NB4 (cell line): ENCODE measurements around the gene ASAP2.

Experiments used
- DNase-seq: peaks from one replicate; pipeline ENCODE4 v3.0.0; 2010; ENCODE audit warnings: low read depth
- H3K4me3 ChIP-seq: one replicate; pipeline ENCODE4 v1.5.1; 2011; ENCODE audit warnings: mild to moderate bottlenecking, low read depth, low read length, moderate library complexity
- MAX ChIP-seq: IDR thresholded peaks from 2 replicates; pipeline ENCODE4 v1.6.1; 2011; ENCODE audit warnings: low read depth, low read length
- MYC ChIP-seq: IDR thresholded peaks from 2 replicates; pipeline ENCODE4 v1.6.1; 2011; ENCODE audit warnings: low read depth, low read length
- POLR2A ChIP-seq: IDR thresholded peaks from 2 replicates; pipeline ENCODE4 v1.6.1; 2011; ENCODE audit warnings: mild to moderate bottlenecking; ENCODE audit not compliant: insufficient read length; ENCODE audit errors: extremely low read depth
- TF ChIP-seq, protein P1 (sequence below): IDR thresholded peaks from one replicate; pipeline ENCODE4 v1.5.1; 2012; ENCODE audit warnings: low read depth, low read length

Gene ASAP2

DNA sequence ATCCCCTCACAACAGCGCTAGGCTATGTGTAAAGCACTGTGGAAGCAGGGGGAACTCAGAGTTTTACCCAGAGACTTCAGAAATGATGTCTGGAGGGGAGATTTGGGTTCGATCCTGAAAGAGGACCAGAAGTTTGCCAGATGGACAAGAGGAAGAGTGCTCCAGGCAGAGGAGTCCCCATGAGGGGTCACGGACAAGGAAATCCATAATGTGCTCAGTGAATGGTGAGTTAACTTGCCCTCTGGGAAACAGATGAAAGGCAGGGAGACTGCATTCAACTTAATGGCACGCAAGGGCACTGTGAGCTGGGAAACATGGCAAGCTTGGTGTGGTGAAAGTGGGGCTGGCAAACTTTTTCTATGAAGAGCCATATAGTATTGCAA is 6.0 kb upstream of the ASAP2 start:
- H3K4me3 ChIP-seq: no peak overlapping the region
- TF ChIP-seq, protein P1, sequence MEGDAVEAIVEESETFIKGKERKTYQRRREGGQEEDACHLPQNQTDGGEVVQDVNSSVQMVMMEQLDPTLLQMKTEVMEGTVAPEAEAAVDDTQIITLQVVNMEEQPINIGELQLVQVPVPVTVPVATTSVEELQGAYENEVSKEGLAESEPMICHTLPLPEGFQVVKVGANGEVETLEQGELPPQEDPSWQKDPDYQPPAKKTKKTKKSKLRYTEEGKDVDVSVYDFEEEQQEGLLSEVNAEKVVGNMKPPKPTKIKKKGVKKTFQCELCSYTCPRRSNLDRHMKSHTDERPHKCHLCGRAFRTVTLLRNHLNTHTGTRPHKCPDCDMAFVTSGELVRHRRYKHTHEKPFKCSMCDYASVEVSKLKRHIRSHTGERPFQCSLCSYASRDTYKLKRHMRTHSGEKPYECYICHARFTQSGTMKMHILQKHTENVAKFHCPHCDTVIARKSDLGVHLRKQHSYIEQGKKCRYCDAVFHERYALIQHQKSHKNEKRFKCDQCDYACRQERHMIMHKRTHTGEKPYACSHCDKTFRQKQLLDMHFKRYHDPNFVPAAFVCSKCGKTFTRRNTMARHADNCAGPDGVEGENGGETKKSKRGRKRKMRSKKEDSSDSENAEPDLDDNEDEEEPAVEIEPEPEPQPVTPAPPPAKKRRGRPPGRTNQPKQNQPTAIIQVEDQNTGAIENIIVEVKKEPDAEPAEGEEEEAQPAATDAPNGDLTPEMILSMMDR: no peak
- TF ChIP-seq MYC: no peak
- no peak for DNase-seq

DNA sequence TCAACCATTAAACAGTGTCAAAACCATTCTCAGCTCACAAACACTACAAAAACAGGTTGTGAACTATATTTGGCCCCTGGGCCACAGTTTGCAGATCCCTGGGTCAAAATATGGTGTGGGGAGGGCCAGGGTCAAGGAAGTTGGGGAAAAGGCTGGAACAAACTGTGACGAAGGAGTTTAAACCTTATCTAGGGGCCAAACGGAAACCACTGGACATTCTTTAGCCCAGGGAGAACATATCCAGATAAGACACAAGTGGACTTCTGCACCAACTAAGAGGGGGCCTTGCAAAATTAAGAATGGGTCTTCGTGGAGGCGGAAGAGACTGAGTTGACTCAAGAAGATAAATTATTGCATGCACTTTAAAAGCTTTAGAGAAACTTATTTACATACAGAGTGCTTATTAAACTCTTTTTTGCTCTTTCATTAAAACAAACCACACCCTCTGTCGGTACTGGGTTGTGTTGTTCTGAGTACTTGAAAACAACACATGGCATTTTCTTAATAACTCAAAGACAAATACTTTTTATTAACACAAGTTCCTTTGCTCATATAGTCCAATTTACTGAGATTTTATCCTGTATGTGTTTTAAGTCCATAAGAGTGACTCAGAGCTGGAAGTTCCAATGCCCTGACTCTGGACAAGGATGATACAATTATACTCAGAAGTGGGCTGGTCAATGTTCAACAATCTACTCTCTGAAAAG is 5.3 kb upstream of the ASAP2 start:
- H3K4me3 ChIP-seq: no peak overlapping the region
- no peak for DNase-seq
- TF ChIP-seq MYC: no peak
- no peak for TF ChIP-seq MAX
- TF ChIP-seq, protein P1: no peak
- TF ChIP-seq POLR2A: no peak

- TF ChIP-seq, protein P1: no peak
- TF ChIP-seq MAX (no peak), POLR2A (no peak), MYC (no peak)
- H3K4me3 ChIP-seq: no peak overlapping the region
- no peak for DNase-seq
Measured at GRCh38 chr2:9203006-9203405, 3.6 kb upstream of the ASAP2 start.

- TF ChIP-seq POLR2A (no peak), MYC (no peak), MAX (no peak)
- TF ChIP-seq, protein P1: no peak
- no peak overlapping the region for H3K4me3 ChIP-seq
- no peak for DNase-seq
Measured at GRCh38 chr2:9203876-9204275, 2.7 kb upstream of the ASAP2 start.

GRCh38 chr2:9204939-9205338 is 1.7 kb upstream of the ASAP2 start:
- no peak for TF ChIP-seq MYC
- TF ChIP-seq, protein P1: no peak
- TF ChIP-seq POLR2A: no peak
- no peak for TF ChIP-seq MAX
- DNase-seq: no peak
- H3K4me3 ChIP-seq: no peak overlapping the region

- TF ChIP-seq POLR2A (no peak), MYC (no peak), MAX (no peak)
- TF ChIP-seq, protein P1: no peak
Measured at GRCh38 chr2:9205486-9205885, 1.1 kb upstream of the ASAP2 start.

More at GRCh38 chr2:9205486-9205885, 1.1 kb upstream of the ASAP2 start:
- peak overlapping the region; percentile 67 for H3K4me3 ChIP-seq
- DNase-seq: peak; percentile 67
